Tibial artery (tissue), 4 donors: ENCODE data around the gene HSF5.
A peak's percentile ranks its signal among the peaks of the same experiment; 100 is the strongest.

ENCODE experiments used
- DNase-seq, 2 donors: peaks; one replicate each; pipeline ENCODE4 v3.0.0-alpha.2; 2019
- H3K27ac ChIP-seq, 2 donors: fragments of 200-600 bp; sonication (generic) in 1 of 2; 1 replicate in 1 of 2; 2 replicates in 1 of 2; pipeline ENCODE4 v1.5.1; 2018 to 2019; ENCODE audit warnings: mild to moderate bottlenecking in 1 of 2
- H3K27me3 ChIP-seq, 2 donors: fragments of 200-600 bp; sonication (generic) in 1 of 2; one replicate each; pipeline versions ENCODE4 v1.5.1 to v1.6.0; 2016 to 2019
- H3K36me3 ChIP-seq, 3 donors: fragments of 200-600 bp; sonication (generic) in 2 of 3; one replicate each; pipeline ENCODE4 v1.5.1; 2016 to 2019; ENCODE audit warnings: mild to moderate bottlenecking in 2 of 3
- H3K4me1 ChIP-seq, 4 donors: fragments of 200-600 bp; sonication (generic) in 2 of 4; 1 replicate in 3 of 4; 2 replicates in 1 of 4; pipeline ENCODE4 v1.5.1; 2016 to 2019
- H3K4me3 ChIP-seq, 2 donors: fragments of 200-600 bp; sonication (generic) in 1 of 2; 1 replicate in 1 of 2; 2 replicates in 1 of 2; pipeline ENCODE4 v1.5.1; 2018 to 2019; ENCODE audit warnings: mild to moderate bottlenecking in 2 of 2
- H3K9me3 ChIP-seq, 3 donors: fragments of 200-600 bp; sonication (generic) in 1 of 3; one replicate each; pipeline ENCODE4 v1.5.1; 2016 to 2019
- intact Hi-C: fragments of 100-400 bp; cut with DNase I; formaldehyde crosslinking; loops from one replicate; pipeline ENCODE4 v1.15.0; 2023; ENCODE audit warnings: low total_unique reads
- TF ChIP-seq, protein P1 (sequence below), 2 experiments: fragments of 200-600 bp in 1 of 2; fragments of 450-650 bp in 1 of 2; IDR thresholded peaks; one replicate each; pipeline ENCODE4 v1.5.1; 2017 to 2019; ENCODE audit warnings: antibody characterized with exemption in 2 of 2, mild to moderate bottlenecking in 1 of 2, moderate library complexity in 1 of 2

HSF5 gene

DNA sequence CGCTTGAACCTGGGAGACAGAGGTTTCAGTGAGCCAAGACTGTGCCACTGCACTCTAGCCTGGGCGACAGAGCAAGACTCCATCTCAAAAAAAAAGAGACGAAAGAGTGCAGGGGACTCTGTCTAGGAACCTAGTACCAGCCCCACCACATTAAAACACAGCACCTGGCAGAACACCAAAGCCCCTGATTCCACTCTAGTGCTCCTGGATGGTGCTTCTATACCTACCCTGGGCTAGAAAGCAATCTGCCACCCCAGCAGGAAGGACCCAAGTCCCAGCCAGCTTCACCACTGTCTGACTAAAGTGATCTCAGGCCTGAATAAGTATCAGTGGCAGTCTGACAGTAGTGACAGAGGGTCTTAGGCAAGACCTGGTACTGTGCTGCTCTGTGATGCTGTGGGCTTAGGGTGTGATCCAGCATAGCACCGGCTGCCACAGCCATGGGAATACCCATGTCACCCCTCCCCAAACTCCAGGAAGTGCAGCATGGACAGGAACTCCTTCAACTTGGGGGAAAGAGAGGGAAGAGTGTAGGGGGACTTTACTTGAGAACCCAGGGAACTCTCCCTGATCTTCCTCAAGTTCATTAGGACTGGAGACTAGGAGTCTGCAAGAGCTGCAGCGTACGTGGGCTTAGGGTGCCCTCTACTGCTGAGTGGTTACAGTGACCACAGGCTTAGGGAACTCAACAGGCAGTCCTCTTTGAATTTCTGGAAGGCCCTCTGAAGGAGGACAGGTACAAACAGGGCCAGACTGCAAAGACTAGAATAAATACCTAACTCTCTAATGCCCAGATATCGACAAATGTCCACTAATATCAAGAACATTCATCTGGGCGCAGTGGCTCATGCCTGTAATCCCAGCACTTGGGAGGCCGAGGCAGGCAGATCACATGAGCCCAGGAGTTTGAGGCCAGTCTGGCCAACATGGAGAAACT is 40.9 kb downstream of the HSF5 start:
- Histone ChIP-seq H3K27me3 (no peaks in the 10 kb centered on the region), H3K9me3 (peaks cover 0 to 6% (median 0%) of the 10 kb centered on the region in 3 donors), H3K4me1 (no peaks in the 10 kb centered on the region), H3K4me3 (no peak overlapping the region), H3K36me3 (no peaks in the 10 kb centered on the region), H3K27ac (no peak overlapping the region)
- intact Hi-C loops, result no loop called here
- DNase-seq, result no peak
- TF ChIP-seq, protein P1, sequence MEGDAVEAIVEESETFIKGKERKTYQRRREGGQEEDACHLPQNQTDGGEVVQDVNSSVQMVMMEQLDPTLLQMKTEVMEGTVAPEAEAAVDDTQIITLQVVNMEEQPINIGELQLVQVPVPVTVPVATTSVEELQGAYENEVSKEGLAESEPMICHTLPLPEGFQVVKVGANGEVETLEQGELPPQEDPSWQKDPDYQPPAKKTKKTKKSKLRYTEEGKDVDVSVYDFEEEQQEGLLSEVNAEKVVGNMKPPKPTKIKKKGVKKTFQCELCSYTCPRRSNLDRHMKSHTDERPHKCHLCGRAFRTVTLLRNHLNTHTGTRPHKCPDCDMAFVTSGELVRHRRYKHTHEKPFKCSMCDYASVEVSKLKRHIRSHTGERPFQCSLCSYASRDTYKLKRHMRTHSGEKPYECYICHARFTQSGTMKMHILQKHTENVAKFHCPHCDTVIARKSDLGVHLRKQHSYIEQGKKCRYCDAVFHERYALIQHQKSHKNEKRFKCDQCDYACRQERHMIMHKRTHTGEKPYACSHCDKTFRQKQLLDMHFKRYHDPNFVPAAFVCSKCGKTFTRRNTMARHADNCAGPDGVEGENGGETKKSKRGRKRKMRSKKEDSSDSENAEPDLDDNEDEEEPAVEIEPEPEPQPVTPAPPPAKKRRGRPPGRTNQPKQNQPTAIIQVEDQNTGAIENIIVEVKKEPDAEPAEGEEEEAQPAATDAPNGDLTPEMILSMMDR (IDR thresholded peaks at IDR 0.05), result peak in 1 of 2 experiments; percentile 15

DNA sequence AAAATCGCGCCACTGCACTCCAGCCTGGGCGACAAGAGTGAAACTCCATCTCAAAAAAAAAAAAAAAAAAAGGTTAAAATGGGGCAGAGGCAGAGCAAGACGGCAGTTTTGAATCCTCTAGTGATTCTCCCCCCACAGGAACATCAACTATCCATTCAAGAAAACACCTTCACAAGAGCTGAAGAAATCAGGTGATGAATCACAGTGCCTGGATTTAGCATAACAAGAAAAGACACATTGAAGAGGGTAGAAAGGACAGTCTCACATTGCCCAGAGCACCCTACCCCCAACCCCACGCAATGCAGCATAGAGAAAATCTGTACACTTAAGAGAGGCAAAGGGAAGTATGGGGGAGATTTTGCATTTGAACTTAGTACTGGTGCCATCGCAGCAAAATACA is 42.1 kb downstream of the HSF5 start:
- Histone ChIP-seq H3K9me3 (peaks cover 0 to 6% (median 0%) of the 10 kb centered on the region in 3 donors), H3K27ac (no peak overlapping the region), H3K27me3 (no peaks in the 10 kb centered on the region), H3K4me3 (no peak overlapping the region), H3K4me1 (no peaks in the 10 kb centered on the region), H3K36me3 (no peaks in the 10 kb centered on the region)
- intact Hi-C loops, result no loop called here
- TF ChIP-seq, protein P1 (IDR thresholded peaks at IDR 0.05), result no peak
- DNase-seq, result no peak

DNA sequence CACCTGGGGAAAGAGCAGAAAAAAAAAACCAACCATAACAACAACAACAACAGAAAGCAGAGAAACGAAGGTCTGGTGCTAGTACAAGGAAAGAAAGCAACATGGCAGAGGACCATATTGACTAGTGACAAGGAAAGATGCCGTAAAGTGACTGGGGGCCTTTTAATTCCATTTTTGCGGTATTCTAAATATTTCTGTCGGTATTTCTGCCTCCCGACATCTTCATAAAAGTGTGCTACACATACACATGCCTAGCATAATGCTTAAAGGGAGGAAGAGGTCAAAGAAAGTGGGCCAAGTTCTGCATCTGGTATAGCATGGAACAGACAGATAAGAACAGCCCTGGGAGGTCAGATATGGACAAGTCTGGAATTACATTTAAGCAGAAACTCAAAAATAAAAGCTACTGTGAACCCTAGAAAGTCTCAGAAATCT is 51.4 kb downstream of the HSF5 start:
- no peak for DNase-seq
- H3K4me1 ChIP-seq, result no peaks in the 10 kb centered on the region
- no peak overlapping the region for H3K27ac ChIP-seq
- intact Hi-C loops, result no loop called here
- H3K4me3 ChIP-seq, result no peak overlapping the region
- H3K27me3 ChIP-seq, result no peaks in the 10 kb centered on the region
- no peaks in the 10 kb centered on the region for H3K36me3 ChIP-seq
- TF ChIP-seq, protein P1 (IDR thresholded peaks at IDR 0.05), result no peak
- no peaks in the 10 kb centered on the region for H3K9me3 ChIP-seq

DNA sequence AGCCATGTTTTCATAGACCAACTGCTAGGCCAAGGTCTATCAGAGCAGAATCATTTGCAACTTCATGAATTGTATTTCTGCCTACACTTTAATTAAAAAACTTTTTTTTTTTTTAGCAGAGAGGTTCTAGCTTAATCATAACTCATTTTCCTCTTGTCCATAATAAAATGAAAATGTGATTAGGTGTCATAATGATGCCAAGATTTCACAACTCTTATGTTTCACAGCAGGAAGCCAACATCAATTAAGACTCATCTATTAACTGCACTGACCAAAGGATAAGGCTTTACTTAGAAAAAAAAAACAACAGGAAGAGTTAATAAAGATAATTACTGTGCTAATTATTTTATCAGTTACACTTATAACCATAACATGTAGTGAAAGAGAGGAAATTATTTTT is 52.0 kb downstream of the HSF5 start:
- no peak for DNase-seq
- Histone ChIP-seq H3K4me3 (no peak overlapping the region), H3K9me3 (no peaks in the 10 kb centered on the region), H3K27ac (no peak overlapping the region), H3K36me3 (no peaks in the 10 kb centered on the region), H3K4me1 (no peaks in the 10 kb centered on the region), H3K27me3 (no peaks in the 10 kb centered on the region)
- TF ChIP-seq, protein P1 (IDR thresholded peaks at IDR 0.05), result no peak
- intact Hi-C loops, result no loop called here

DNA sequence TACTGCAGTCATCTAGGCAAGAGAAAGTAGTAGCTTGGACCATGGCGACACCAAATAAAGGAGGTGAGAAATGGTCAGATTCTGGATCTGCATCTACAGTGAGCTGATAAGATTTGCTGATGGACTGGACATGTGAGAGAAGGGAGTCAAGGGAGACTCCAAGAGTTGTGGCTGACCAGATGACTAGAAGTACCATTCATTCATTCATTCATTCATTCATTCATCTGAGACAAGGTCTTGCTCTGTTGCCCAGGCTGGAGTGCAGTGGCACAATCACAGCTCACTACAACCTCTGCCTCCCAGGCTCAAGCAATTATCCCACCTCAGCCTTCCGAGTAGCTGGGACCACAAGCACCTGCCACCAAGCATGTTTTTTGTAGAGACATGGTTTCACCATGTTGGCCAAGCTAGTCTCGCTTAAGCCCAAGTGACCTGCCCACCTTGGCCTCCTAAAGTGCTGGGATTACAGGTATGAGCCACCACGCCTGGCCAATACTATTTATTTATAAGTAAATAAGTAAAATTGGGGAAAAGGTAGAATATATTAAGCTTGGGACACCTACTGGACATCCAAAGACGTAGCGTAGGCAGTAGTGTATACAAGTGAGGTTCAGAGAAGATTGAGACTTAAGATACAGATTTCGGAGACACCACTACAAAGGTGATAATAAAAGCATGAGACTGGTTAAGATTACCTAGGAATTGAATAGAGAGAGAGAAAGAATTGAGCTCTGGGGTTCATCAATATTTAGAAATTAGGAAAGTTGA is 55.2 kb downstream of the HSF5 start:
- TF ChIP-seq, protein P1 (IDR thresholded peaks at IDR 0.05), result no peak
- Histone ChIP-seq H3K27me3 (no peaks in the 10 kb centered on the region), H3K36me3 (no peaks in the 10 kb centered on the region), H3K9me3 (no peaks in the 10 kb centered on the region), H3K27ac (no peak overlapping the region), H3K4me1 (no peaks in the 10 kb centered on the region), H3K4me3 (no peak overlapping the region)
- DNase-seq, result no peak
- intact Hi-C loops, result no loop called here
